NCI-H446 treated with DMSO at 0.1 percent for 48 hours (cell line): ENCODE measurements around the gene EDEM2.
"Not testable (repeated sequence)": the region's sequence is repeated elsewhere in the genome, so short reads cannot be mapped to it uniquely, and the experiment has no call there.

Experiments
- DNase-seq: peaks from one replicate; lab custom pipeline; 2025; lab: John Stamatoyannopoulos, UW

Gene EDEM2

GRCh38 chr20:35146920-35147574, at the start of gene EDEM2:
TSS of gene EDEM2 (minus strand) at chr20:35147336. CDS start at chr20:35147258, 78 bp downstream.
- DNase-seq: peak; percentile 79

GRCh38 chr20:35196313-35196712, 49.2 kb upstream of the EDEM2 start:
- DNase-seq: no peak

GRCh38 chr20:35193031-35193791, 46.1 kb upstream of the EDEM2 start:
- not testable (repeated sequence) for DNase-seq

- DNase-seq: no peak
Measured at GRCh38 chr20:35192118-35192872, 45.2 kb upstream of the EDEM2 start.

- no peak for DNase-seq
Measured at GRCh38 chr20:35191419-35192117, 44.4 kb upstream of the EDEM2 start.

- DNase-seq: no peak
Measured at GRCh38 chr20:35190556-35190955, 43.4 kb upstream of the EDEM2 start.

- not testable (repeated sequence) for DNase-seq
Measured at GRCh38 chr20:35189223-35189622, 42.1 kb upstream of the EDEM2 start.

- DNase-seq: no peak
Measured at GRCh38 chr20:35187584-35188190, 40.6 kb upstream of the EDEM2 start.

GRCh38 chr20:35186691-35187289, 39.7 kb upstream of the EDEM2 start:
- DNase-seq: not testable (repeated sequence)

- no peak for DNase-seq
Measured at GRCh38 chr20:35181731-35182130, 34.6 kb upstream of the EDEM2 start.

- DNase-seq: no peak
Measured at GRCh38 chr20:35180266-35180665, 33.1 kb upstream of the EDEM2 start.

- no peak for DNase-seq
Measured at GRCh38 chr20:35179292-35180212, 32.4 kb upstream of the EDEM2 start.

GRCh38 chr20:35176132-35176531, 29.0 kb upstream of the EDEM2 start:
- DNase-seq: no peak

GRCh38 chr20:35174458-35175216, 27.5 kb upstream of the EDEM2 start:
- no peak for DNase-seq

- no peak for DNase-seq
Measured at GRCh38 chr20:35173576-35174192, 26.5 kb upstream of the EDEM2 start.

- no peak for DNase-seq
Measured at GRCh38 chr20:35172434-35172806, 25.3 kb upstream of the EDEM2 start.

- peak; percentile 82 for DNase-seq
Measured at GRCh38 chr20:35171753-35172433, 24.8 kb upstream of the EDEM2 start, which contains the start of gene PROCR. TSS of gene PROCR (plus strand) at chr20:35172072. CDS start at chr20:35172155, 83 bp downstream.

GRCh38 chr20:35171438-35171752, 24.3 kb upstream of the EDEM2 start:
- no peak for DNase-seq
